ENCODE data around the gene TBC1D9B. TPM values are rescaled to one million over a fixed set of nuclear protein-coding genes. Genes with fewer than 3 reads are reported as not detected.
A peak's percentile ranks its signal among the peaks of the same experiment; 100 is the strongest.

TBC1D9B gene
- total and polyA plus RNA-seq, 9 of the 15 experiments (the other 6 are each of a cell fraction or from before 2014, with no cell fraction given): 2.9 to 59.1 (median 33.5) TPM

DNA sequence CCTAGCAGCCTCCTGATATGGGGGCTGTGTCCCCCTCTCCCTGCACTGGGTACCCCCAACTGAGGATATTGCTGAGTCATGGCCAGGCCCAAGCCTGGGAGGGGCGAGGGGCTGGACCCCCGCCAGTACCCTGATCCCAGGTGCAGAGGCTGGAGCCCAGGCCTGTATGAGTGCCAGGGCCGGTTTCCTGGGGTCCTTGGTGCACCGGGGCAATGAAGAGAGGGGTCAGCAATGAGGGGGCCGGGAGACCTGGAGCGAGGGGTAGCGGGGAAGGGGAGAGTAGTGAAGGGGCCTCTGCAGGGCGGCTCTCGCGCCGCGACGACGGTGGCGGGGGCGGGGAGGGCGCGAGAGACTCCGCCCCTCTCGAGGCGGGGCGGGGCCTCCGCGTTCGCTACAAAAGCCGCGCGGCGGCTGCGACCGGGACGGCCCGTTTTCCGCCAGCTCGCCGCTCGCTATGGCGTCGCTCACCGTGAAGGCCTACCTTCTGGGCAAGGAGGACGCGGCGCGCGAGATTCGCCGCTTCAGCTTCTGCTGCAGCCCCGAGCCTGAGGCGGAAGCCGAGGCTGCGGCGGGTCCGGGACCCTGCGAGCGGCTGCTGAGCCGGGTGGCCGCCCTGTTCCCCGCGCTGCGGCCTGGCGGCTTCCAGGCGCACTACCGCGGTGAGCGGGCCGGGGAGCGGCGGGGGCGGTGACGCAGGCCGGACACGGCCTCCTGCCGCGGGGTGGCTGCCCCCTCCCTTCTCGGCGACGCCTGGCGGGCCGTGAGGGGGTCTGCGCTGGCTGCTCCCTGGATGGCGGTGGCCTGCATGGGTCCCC lies 87.0 kb downstream of the TBC1D9B start, which contains the start of gene SQSTM1 (continued):
- TF ChIP-seq, protein P1, sequence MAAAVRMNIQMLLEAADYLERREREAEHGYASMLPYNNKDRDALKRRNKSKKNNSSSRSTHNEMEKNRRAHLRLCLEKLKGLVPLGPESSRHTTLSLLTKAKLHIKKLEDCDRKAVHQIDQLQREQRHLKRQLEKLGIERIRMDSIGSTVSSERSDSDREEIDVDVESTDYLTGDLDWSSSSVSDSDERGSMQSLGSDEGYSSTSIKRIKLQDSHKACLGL (CRISPR knock-in tag; IDR thresholded peaks at IDR 0.05; ENCODE audit: borderline replicate concordance, poor library complexity, severe bottlenecking): no peak
- TF ChIP-seq, protein P2, sequence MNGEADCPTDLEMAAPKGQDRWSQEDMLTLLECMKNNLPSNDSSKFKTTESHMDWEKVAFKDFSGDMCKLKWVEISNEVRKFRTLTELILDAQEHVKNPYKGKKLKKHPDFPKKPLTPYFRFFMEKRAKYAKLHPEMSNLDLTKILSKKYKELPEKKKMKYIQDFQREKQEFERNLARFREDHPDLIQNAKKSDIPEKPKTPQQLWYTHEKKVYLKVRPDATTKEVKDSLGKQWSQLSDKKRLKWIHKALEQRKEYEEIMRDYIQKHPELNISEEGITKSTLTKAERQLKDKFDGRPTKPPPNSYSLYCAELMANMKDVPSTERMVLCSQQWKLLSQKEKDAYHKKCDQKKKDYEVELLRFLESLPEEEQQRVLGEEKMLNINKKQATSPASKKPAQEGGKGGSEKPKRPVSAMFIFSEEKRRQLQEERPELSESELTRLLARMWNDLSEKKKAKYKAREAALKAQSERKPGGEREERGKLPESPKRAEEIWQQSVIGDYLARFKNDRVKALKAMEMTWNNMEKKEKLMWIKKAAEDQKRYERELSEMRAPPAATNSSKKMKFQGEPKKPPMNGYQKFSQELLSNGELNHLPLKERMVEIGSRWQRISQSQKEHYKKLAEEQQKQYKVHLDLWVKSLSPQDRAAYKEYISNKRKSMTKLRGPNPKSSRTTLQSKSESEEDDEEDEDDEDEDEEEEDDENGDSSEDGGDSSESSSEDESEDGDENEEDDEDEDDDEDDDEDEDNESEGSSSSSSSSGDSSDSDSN (IDR thresholded peaks at IDR 0.05; ENCODE audit: borderline replicate concordance in 1 of 2, low read depth in 2 of 2, low read length in 2 of 2): peak; percentile 62 to 89; a peak in 3 of 4 replicates
- TF ChIP-seq DIDO1 (tag; IDR thresholded peaks at IDR 0.05; ENCODE audit: low read depth) (no peak), SPI1 (IDR thresholded peaks at IDR 0.05; ENCODE audit: borderline replicate concordance, low read depth, low read length) (no peak), EHMT2 (IDR thresholded peaks at IDR 0.05) (no peak), L3MBTL2 (IDR thresholded peaks at IDR 0.05) (peak; percentile 28; the same call in 1 of the 2 replicates), ZNF830 (CRISPR knock-in tag; IDR thresholded peaks at IDR 0.05) (no peak), TGIF2 (CRISPR knock-in tag; IDR thresholded peaks at IDR 0.05) (no peak), MAFK (IDR thresholded peaks at IDR 0.05; ENCODE audit: low read length) (peak; percentile 85), SMARCC2 (IDR thresholded peaks at IDR 0.05; ENCODE audit: low read depth) (peak; percentile 27; the same call in 1 of the 2 replicates), KDM4B (IDR thresholded peaks at IDR 0.05; ENCODE audit: borderline replicate concordance in 2 of 2, low read depth in 1 of 2) (no peak; a peak in 1 of 4 replicates), ZNF239 (CRISPR knock-in tag; IDR thresholded peaks at IDR 0.05) (peak; percentile 14; the same call in 1 of the 2 replicates), DPF2 (IDR thresholded peaks at IDR 0.05) (peak; percentile 79), MCM7 (IDR thresholded peaks at IDR 0.05) (no peak)
- TF ChIP-seq, protein P3, sequence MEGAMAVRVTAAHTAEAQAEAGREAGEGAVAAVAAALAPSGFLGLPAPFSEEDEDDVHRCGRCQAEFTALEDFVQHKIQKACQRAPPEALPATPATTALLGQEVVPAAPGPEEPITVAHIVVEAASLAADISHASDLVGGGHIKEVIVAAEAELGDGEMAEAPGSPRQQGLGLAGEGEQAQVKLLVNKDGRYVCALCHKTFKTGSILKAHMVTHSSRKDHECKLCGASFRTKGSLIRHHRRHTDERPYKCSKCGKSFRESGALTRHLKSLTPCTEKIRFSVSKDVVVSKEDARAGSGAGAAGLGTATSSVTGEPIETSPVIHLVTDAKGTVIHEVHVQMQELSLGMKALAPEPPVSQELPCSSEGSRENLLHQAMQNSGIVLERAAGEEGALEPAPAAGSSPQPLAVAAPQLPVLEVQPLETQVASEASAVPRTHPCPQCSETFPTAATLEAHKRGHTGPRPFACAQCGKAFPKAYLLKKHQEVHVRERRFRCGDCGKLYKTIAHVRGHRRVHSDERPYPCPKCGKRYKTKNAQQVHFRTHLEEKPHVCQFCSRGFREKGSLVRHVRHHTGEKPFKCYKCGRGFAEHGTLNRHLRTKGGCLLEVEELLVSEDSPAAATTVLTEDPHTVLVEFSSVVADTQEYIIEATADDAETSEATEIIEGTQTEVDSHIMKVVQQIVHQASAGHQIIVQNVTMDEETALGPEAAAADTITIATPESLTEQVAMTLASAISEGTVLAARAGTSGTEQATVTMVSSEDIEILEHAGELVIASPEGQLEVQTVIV (CRISPR knock-in tag; IDR thresholded peaks at IDR 0.05; ENCODE audit: borderline replicate concordance): no peak

Measured in K562 (cell line).